Measurements from ENCODE around the gene CPVL. TPM values are rescaled to one million over a fixed set of nuclear protein-coding genes. Genes with fewer than 3 reads are reported as not detected.

Gene CPVL
- total RNA-seq, 1 experiment from 2014 or later: 26.9 TPM

GRCh38 chr7:28957064-28957750 is 189.1 kb downstream of the CPVL start:
- peaks cover 35% of the 10 kb centered on the region for H3K23me2 ChIP-seq (ENCODE audit: insufficient read length, low read depth, low read length, poor library complexity, severe bottlenecking)
- whole genome bisulfite sequencing (ENCODE audit: extremely low coverage, insufficient read length, low lambda C conversion rate): no CpG with 5 or more reads among the region's 59 CpGs
- H3K18ac ChIP-seq (ENCODE audit: insufficient read length, low read depth, low read length): peak overlapping the region; percentile 15
- no peak overlapping the region for H2BK12ac ChIP-seq (ENCODE audit: insufficient read length, low read depth, low read length)
- Mint-ChIP-seq H3K27ac (no peak overlapping the region), H3K9me3 (peaks cover 0 to 7% of the 10 kb centered on the region in 2 experiments; a peak in 1 of 5 replicates), H3K4me1 (peaks cover 27 to 31% of the 10 kb centered on the region in 2 experiments), H3K4me3 (peak overlapping the region; percentile 66 to 82), H3K27me3 (ENCODE audit: low read depth) (peaks cover 63% of the 10 kb centered on the region), H3K36me3 (ENCODE audit: insufficient read depth in 1 of 3, low read depth in 3 of 3) (peaks cover 0 to 6% (median 2%) of the 10 kb centered on the region in 3 experiments; a peak in 4 of 7 replicates)
- no peak overlapping the region for H2BK5ac ChIP-seq (ENCODE audit: insufficient read length, low read length)
- peaks cover 11% of the 10 kb centered on the region; the same call in 1 of the 2 replicates for H3K27me3 ChIP-seq (ENCODE audit: insufficient read depth, low read length)
- H3K79me2 ChIP-seq (ENCODE audit: insufficient read depth, low read length): no peaks in the 10 kb centered on the region
- peak; percentile 70 for DNase-seq
- no peak overlapping the region for H2BK15ac ChIP-seq (ENCODE audit: low read depth, low read length)
- H3K56ac ChIP-seq (ENCODE audit: insufficient read length, low read depth, low read length): no peak overlapping the region
- no peak overlapping the region for H3K23ac ChIP-seq (ENCODE audit: insufficient read length, low read depth, low read length)
- H2BK120ac ChIP-seq (ENCODE audit: low read depth, low read length, poor library complexity, severe bottlenecking): no peak overlapping the region
- no peak overlapping the region for H2BK20ac ChIP-seq (ENCODE audit: low read depth, low read length, poor library complexity, severe bottlenecking)
- H2AK5ac ChIP-seq (ENCODE audit: insufficient read length, low read length): no peak overlapping the region
- peaks cover 7% of the 10 kb centered on the region; the same call in 1 of the 2 replicates for H3K4me1 ChIP-seq (ENCODE audit: insufficient read depth, low read length)
- TF ChIP-seq CTCF (conservative IDR thresholded peaks at IDR 0.05): no peak
- H3K14ac ChIP-seq (ENCODE audit: insufficient read depth, low read length): no peak overlapping the region
- no peak overlapping the region for H3K4ac ChIP-seq (ENCODE audit: low read depth, low read length)
- H4K8ac ChIP-seq (replicated peaks; ENCODE audit: insufficient read length, low read depth, low read length): no peak overlapping the region
- no peak overlapping the region for H4K5ac ChIP-seq (ENCODE audit: insufficient read length, low read depth, low read length)
- no peaks in the 10 kb centered on the region for H3K9me3 ChIP-seq (ENCODE audit: control insufficient read depth, low read depth, low read length)
- peak overlapping the region; percentile 53 for H3K4me2 ChIP-seq (ENCODE audit: insufficient read depth, insufficient read length, low read length)
- no peak overlapping the region for H3K9ac ChIP-seq (ENCODE audit: extremely low read depth, insufficient read length, low read length)
- H3K79me1 ChIP-seq (ENCODE audit: insufficient read depth, low read depth, low read length, poor library complexity, severe bottlenecking): no peaks in the 10 kb centered on the region
- no peak overlapping the region for H3T11ph ChIP-seq (ENCODE audit: low read length)
- no peaks in the 10 kb centered on the region for H4K20me1 ChIP-seq (ENCODE audit: control insufficient read depth, insufficient read depth, insufficient read length)
- no peak overlapping the region for H4K91ac ChIP-seq (ENCODE audit: insufficient read length, low read depth, low read length)
- no peak overlapping the region for H2AFZ ChIP-seq (ENCODE audit: low read length)
- H3K27ac ChIP-seq (ENCODE audit: insufficient read length, low read depth, low read length): no peak overlapping the region

All from H9 (cell line).